HEK293 (cell line): ENCODE data around the gene PPP6R1.

Source experiments
- CTCF ChIA-PET: fragments of 350-600 bp; formaldehyde crosslinking; extraction: SDS; loops from one replicate; lab custom pipeline; 2021; ENCODE audit warnings: antibody characterized with exemption; lab: Yijun Ruan, JAX
- POLR2A ChIA-PET: fragments of 300-600 bp; formaldehyde crosslinking; extraction: SDS; loops from one replicate; lab custom pipeline; 2020; ENCODE audit warnings: antibody characterized with exemption, inconsistent platforms; lab: Yijun Ruan, JAX
- H3K27ac ChIP-seq: fragments of 200-500 bp; sonication (Bioruptor generic); 2 replicates; pipeline ENCODE4 v1.5.1; 2014; ENCODE audit warnings: low read depth, low read length, control low read depth, inconsistent platforms; ENCODE audit errors: extremely low read depth
- H3K36me3 ChIP-seq, 2 experiments: fragments of 200-500 bp in 1 of 2; sonication (Bioruptor generic) in 1 of 2; 1 replicate in 1 of 2; 2 replicates in 1 of 2; pipeline ENCODE4 v1.5.1; 2014 to 2017; ENCODE audit warnings: inconsistent platforms in 2 of 2, low read length in 2 of 2; ENCODE audit not compliant: control insufficient read depth in 2 of 2, insufficient read depth in 1 of 2
- H3K4me1 ChIP-seq: fragments of 200-500 bp; sonication (Bioruptor generic); 2 replicates; pipeline ENCODE4 v1.5.1; 2014; ENCODE audit warnings: mild to moderate bottlenecking, low read length, inconsistent platforms; ENCODE audit not compliant: control insufficient read depth, insufficient read depth
- H3K4me3 ChIP-seq: 2 replicates; pipeline ENCODE4 v1.5.1; 2011; ENCODE audit warnings: low read depth, mild to moderate bottlenecking, control low read depth, low read length, moderate library complexity
- H3K9me3 ChIP-seq: fragments of 200-500 bp; sonication (Bioruptor generic); 2 replicates; pipeline ENCODE4 v1.5.1; 2014; ENCODE audit warnings: low read depth, low read length, inconsistent platforms; ENCODE audit not compliant: control insufficient read depth, insufficient read depth
- HOXD13 ChIP-seq: sonication (generic); formaldehyde crosslinking; IDR thresholded peaks from 2 replicates; pipeline ENCODE4 v1.8.0; 2022; ENCODE audit warnings: missing genetic modification reagents, borderline replicate concordance
- KLF1 ChIP-seq: fragments of 450-650 bp; formaldehyde crosslinking; IDR thresholded peaks from 2 replicates; pipeline ENCODE4 v1.5.1; 2016; ENCODE audit warnings: missing biosample characterization, missing genetic modification characterization
- ZBTB1 ChIP-seq: fragments of 450-650 bp; formaldehyde crosslinking; IDR thresholded peaks from 2 replicates; pipeline ENCODE4 v1.5.1; 2016; ENCODE audit warnings: missing biosample characterization, missing genetic modification characterization
- ZNF2 ChIP-seq: fragments of 450-650 bp; formaldehyde crosslinking; IDR thresholded peaks from 2 replicates; pipeline ENCODE4 v1.5.1; 2016; ENCODE audit warnings: missing biosample characterization, missing genetic modification characterization
- ZNF23 ChIP-seq: fragments of 450-650 bp; formaldehyde crosslinking; IDR thresholded peaks from 2 replicates; pipeline ENCODE4 v1.5.1; 2016; ENCODE audit warnings: missing biosample characterization, missing genetic modification characterization, borderline replicate concordance
- ZNF292 ChIP-seq: fragments of 450-650 bp; formaldehyde crosslinking; IDR thresholded peaks from 2 replicates; pipeline ENCODE4 v1.5.1; 2016; ENCODE audit warnings: low read depth, missing biosample characterization, missing genetic modification characterization, borderline replicate concordance
- ZNF362 ChIP-seq: fragments of 450-650 bp; formaldehyde crosslinking; IDR thresholded peaks from 2 replicates; pipeline ENCODE4 v1.5.1; 2016; ENCODE audit warnings: missing biosample characterization, missing genetic modification characterization
- ZNF416 ChIP-seq: fragments of 450-650 bp; formaldehyde crosslinking; IDR thresholded peaks from 2 replicates; pipeline ENCODE4 v1.5.1; 2016; ENCODE audit warnings: missing biosample characterization, missing genetic modification characterization
- ZNF473 ChIP-seq: fragments of 450-650 bp; formaldehyde crosslinking; IDR thresholded peaks from 2 replicates; pipeline ENCODE4 v1.5.1; 2017; ENCODE audit warnings: missing biosample characterization, missing genetic modification characterization
- ZNF549 ChIP-seq: fragments of 450-650 bp; IDR thresholded peaks from 2 replicates; pipeline ENCODE4 v1.5.1; 2018; ENCODE audit warnings: missing biosample characterization, missing genetic modification characterization, mild to moderate bottlenecking, inconsistent platforms, moderate library complexity
- ZNF658 ChIP-seq: fragments of 450-650 bp; formaldehyde crosslinking; IDR thresholded peaks from 2 replicates; pipeline ENCODE4; 2016; ENCODE audit warnings: missing biosample characterization, missing genetic modification characterization
- ZNF677 ChIP-seq: fragments of 450-650 bp; IDR thresholded peaks from 2 replicates; pipeline ENCODE4 v1.5.0; 2018; ENCODE audit warnings: missing biosample characterization, mild to moderate bottlenecking, missing genetic modification characterization, moderate library complexity
- ZNF707 ChIP-seq: fragments of 450-650 bp; formaldehyde crosslinking; IDR thresholded peaks from 2 replicates; pipeline ENCODE4 v1.5.1; 2016; ENCODE audit warnings: missing biosample characterization, missing genetic modification characterization
- ZNF777 ChIP-seq: fragments of 450-650 bp; formaldehyde crosslinking; IDR thresholded peaks from 2 replicates; pipeline ENCODE4 v1.5.1; 2017; ENCODE audit warnings: missing biosample characterization, missing genetic modification characterization, borderline replicate concordance
- ZNF792 ChIP-seq: fragments of 450-650 bp; formaldehyde crosslinking; IDR thresholded peaks from 2 replicates; pipeline ENCODE4 v1.5.1; 2016; ENCODE audit warnings: missing biosample characterization, missing genetic modification characterization
- TF ChIP-seq, protein P1 (sequence below): fragments of 450-650 bp; formaldehyde crosslinking; IDR thresholded peaks from 2 replicates; pipeline ENCODE4 v1.5.1; 2017; ENCODE audit warnings: missing biosample characterization, missing genetic modification characterization
- TF ChIP-seq, protein P2 (sequence below): fragments of 450-650 bp; formaldehyde crosslinking; IDR thresholded peaks from 2 replicates; pipeline ENCODE4 v1.5.1; 2016; ENCODE audit warnings: missing biosample characterization, missing genetic modification characterization
- TF ChIP-seq, protein P3 (sequence below): fragments of 450-650 bp; formaldehyde crosslinking; IDR thresholded peaks from 2 replicates; pipeline ENCODE4 v1.5.1; 2016; ENCODE audit warnings: missing biosample characterization, missing genetic modification characterization
- TF ChIP-seq, protein P4 (sequence below): fragments of 450-650 bp; formaldehyde crosslinking; IDR thresholded peaks from 2 replicates; pipeline ENCODE4 v1.5.1; 2016; ENCODE audit warnings: missing biosample characterization, missing genetic modification characterization, borderline replicate concordance

The PPP6R1 gene

DNA sequence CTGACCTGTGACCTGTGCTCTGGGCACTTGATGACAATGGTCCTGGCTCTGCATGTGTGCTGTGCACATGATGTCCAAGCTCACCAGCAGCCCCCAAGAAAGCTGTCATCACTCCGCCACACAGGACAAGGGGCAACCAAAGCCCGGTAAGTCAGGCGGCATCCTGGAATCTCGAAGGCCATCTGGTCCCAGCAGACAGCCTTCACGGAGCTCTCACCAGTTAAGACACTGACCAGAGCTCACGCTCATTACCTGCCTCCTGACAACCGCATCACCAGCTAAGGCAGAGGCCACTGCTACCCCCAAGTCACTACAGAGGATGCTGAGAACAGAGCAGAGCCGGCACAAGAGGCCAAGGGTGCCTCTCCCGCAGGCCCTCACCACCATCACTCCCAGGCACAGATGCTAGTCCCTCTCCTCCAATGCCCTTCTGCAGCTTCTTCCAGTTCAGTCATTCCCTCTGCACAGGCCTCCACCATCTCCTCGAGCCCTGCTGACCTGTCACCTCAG, 10.6 kb downstream of the PPP6R1 start:
- Histone ChIP-seq H3K9me3 (no peaks in the 10 kb centered on the region), H3K4me3 (no peak overlapping the region), H3K27ac (no peak overlapping the region), H3K36me3 (peaks cover 29 to 70% of the 10 kb centered on the region in 2 experiments; a peak in 2 of 3 replicates), H3K4me1 (no peaks in the 10 kb centered on the region)
- TF ChIP-seq ZNF792 (no peak), ZNF677 (tag by site-specific recombination) (no peak), ZNF658 (no peak), ZBTB1 (tag by site-specific recombination) (no peak), ZNF707 (tag by site-specific recombination) (no peak), ZNF23 (tag by site-specific recombination) (no peak), ZNF473 (tag by site-specific recombination) (no peak), ZNF549 (tag by site-specific recombination) (no peak)
- TF ChIP-seq, protein P1, sequence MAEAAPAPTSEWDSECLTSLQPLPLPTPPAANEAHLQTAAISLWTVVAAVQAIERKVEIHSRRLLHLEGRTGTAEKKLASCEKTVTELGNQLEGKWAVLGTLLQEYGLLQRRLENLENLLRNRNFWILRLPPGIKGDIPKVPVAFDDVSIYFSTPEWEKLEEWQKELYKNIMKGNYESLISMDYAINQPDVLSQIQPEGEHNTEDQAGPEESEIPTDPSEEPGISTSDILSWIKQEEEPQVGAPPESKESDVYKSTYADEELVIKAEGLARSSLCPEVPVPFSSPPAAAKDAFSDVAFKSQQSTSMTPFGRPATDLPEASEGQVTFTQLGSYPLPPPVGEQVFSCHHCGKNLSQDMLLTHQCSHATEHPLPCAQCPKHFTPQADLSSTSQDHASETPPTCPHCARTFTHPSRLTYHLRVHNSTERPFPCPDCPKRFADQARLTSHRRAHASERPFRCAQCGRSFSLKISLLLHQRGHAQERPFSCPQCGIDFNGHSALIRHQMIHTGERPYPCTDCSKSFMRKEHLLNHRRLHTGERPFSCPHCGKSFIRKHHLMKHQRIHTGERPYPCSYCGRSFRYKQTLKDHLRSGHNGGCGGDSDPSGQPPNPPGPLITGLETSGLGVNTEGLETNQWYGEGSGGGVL (tag by site-specific recombination), result no peak
- TF ChIP-seq, protein P2, sequence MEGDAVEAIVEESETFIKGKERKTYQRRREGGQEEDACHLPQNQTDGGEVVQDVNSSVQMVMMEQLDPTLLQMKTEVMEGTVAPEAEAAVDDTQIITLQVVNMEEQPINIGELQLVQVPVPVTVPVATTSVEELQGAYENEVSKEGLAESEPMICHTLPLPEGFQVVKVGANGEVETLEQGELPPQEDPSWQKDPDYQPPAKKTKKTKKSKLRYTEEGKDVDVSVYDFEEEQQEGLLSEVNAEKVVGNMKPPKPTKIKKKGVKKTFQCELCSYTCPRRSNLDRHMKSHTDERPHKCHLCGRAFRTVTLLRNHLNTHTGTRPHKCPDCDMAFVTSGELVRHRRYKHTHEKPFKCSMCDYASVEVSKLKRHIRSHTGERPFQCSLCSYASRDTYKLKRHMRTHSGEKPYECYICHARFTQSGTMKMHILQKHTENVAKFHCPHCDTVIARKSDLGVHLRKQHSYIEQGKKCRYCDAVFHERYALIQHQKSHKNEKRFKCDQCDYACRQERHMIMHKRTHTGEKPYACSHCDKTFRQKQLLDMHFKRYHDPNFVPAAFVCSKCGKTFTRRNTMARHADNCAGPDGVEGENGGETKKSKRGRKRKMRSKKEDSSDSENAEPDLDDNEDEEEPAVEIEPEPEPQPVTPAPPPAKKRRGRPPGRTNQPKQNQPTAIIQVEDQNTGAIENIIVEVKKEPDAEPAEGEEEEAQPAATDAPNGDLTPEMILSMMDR (tag by site-specific recombination), result no peak
- ChIA-PET CTCF (interaction anchor here (0.7 kb wide), 1 partner anchor 34 kb away, joined by 3 read pairs; no protein-coding TSS in a partner anchor), POLR2A (interaction anchor here (1.5 kb wide), 1 partner anchor 11 kb away, joined by 7 read pairs; the partner anchor contains the start of gene PPP6R1)

DNA sequence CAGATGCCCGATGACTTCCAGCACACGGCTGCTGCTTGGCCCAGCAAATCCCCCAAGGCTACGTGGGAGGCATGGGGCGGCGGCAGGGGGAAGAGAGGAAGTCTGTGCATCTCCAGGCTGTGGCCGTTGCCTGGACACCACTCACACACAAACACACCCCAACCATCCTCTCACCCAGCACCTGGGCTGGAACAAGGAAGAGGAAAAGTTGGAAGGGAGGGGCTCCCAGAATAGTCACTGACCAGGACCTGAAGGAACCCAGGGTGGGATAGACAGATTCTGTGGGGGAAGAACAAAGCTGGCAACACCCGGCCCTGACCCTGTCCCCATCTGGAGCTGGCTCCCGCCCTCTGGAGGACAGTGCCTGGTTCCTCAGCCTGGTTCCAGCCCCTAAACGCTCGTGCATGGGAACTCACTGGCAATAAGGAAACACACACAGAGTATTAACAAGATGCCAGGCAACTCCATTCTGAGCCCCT, 11.2 kb downstream of the PPP6R1 start:
- CTCF ChIA-PET, result no interaction called here

More for the DNA sequence above, 11.2 kb downstream of the PPP6R1 start:
- Histone ChIP-seq H3K4me1 (no peaks in the 10 kb centered on the region), H3K36me3 (peaks cover 32 to 70% of the 10 kb centered on the region in 2 experiments; a peak in 2 of 3 replicates), H3K4me3 (no peak overlapping the region), H3K9me3 (no peaks in the 10 kb centered on the region), H3K27ac (no peak overlapping the region)
- TF ChIP-seq ZNF362 (tag by site-specific recombination) (no peak), ZNF416 (tag by site-specific recombination) (no peak), ZNF292 (tag by site-specific recombination) (no peak), HOXD13 (CRISPR knock-in tag) (no peak), ZNF2 (tag by site-specific recombination) (no peak), KLF1 (tag by site-specific recombination) (no peak), ZNF777 (no peak)
- TF ChIP-seq, protein P3, sequence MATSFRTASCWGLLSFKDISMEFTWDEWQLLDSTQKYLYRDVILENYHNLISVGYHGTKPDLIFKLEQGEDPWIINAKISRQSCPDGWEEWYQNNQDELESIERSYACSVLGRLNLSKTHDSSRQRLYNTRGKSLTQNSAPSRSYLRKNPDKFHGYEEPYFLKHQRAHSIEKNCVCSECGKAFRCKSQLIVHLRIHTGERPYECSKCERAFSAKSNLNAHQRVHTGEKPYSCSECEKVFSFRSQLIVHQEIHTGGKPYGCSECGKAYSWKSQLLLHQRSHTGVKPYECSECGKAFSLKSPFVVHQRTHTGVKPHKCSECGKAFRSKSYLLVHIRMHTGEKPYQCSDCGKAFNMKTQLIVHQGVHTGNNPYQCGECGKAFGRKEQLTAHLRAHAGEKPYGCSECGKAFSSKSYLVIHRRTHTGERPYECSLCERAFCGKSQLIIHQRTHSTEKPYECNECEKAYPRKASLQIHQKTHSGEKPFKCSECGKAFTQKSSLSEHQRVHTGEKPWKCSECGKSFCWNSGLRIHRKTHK, result no peak
- TF ChIP-seq, protein P4, sequence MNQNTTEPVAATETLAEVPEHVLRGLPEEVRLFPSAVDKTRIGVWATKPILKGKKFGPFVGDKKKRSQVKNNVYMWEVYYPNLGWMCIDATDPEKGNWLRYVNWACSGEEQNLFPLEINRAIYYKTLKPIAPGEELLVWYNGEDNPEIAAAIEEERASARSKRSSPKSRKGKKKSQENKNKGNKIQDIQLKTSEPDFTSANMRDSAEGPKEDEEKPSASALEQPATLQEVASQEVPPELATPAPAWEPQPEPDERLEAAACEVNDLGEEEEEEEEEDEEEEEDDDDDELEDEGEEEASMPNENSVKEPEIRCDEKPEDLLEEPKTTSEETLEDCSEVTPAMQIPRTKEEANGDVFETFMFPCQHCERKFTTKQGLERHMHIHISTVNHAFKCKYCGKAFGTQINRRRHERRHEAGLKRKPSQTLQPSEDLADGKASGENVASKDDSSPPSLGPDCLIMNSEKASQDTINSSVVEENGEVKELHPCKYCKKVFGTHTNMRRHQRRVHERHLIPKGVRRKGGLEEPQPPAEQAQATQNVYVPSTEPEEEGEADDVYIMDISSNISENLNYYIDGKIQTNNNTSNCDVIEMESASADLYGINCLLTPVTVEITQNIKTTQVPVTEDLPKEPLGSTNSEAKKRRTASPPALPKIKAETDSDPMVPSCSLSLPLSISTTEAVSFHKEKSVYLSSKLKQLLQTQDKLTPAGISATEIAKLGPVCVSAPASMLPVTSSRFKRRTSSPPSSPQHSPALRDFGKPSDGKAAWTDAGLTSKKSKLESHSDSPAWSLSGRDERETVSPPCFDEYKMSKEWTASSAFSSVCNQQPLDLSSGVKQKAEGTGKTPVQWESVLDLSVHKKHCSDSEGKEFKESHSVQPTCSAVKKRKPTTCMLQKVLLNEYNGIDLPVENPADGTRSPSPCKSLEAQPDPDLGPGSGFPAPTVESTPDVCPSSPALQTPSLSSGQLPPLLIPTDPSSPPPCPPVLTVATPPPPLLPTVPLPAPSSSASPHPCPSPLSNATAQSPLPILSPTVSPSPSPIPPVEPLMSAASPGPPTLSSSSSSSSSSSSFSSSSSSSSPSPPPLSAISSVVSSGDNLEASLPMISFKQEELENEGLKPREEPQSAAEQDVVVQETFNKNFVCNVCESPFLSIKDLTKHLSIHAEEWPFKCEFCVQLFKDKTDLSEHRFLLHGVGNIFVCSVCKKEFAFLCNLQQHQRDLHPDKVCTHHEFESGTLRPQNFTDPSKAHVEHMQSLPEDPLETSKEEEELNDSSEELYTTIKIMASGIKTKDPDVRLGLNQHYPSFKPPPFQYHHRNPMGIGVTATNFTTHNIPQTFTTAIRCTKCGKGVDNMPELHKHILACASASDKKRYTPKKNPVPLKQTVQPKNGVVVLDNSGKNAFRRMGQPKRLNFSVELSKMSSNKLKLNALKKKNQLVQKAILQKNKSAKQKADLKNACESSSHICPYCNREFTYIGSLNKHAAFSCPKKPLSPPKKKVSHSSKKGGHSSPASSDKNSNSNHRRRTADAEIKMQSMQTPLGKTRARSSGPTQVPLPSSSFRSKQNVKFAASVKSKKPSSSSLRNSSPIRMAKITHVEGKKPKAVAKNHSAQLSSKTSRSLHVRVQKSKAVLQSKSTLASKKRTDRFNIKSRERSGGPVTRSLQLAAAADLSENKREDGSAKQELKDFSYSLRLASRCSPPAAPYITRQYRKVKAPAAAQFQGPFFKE (tag by site-specific recombination), result no peak
- POLR2A ChIA-PET, result interaction anchor here (1.5 kb wide), 1 partner anchor 11 kb away, joined by 7 read pairs; the partner anchor contains the start of gene PPP6R1
